NB4 (cell line): ENCODE results near the gene WDFY4.

ENCODE experiments used
- DNase-seq: peaks from one replicate; pipeline ENCODE4 v3.0.0; 2010; ENCODE audit warnings: low read depth
- H3K4me3 ChIP-seq: one replicate; pipeline ENCODE4 v1.5.1; 2011; ENCODE audit warnings: mild to moderate bottlenecking, low read depth, low read length, moderate library complexity
- MYC ChIP-seq: IDR thresholded peaks from 2 replicates; pipeline ENCODE4 v1.6.1; 2011; ENCODE audit warnings: low read depth, low read length
- POLR2A ChIP-seq: IDR thresholded peaks from 2 replicates; pipeline ENCODE4 v1.6.1; 2011; ENCODE audit warnings: mild to moderate bottlenecking; ENCODE audit not compliant: insufficient read length; ENCODE audit errors: extremely low read depth
- TF ChIP-seq, protein P1 (sequence below): IDR thresholded peaks from one replicate; pipeline ENCODE4 v1.5.1; 2012; ENCODE audit warnings: low read depth, low read length
- TF ChIP-seq, protein P2 (sequence below): IDR thresholded peaks from 2 replicates; pipeline ENCODE4 v1.6.1; 2011; ENCODE audit warnings: low read depth, low read length

The WDFY4 gene

DNA sequence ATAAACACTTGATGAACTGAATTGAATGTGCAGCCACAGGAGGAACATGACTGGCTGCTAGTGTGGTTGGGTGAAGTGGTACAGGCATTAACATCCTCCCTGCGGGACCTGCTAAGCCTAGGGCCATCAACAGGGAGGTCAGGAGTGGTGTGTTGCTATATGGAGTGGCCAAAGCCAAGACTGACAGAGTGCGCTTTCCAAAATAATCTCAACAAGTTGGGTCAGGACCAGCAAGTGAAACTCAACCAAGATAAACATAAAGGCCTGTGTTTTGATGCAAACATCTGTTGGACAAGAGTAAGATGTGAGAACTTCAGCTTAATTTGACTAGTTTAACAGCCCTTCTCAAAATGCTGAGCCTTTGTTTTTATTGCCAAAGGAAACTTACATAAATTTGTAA lies 97.7 kb downstream of the WDFY4 start:
- TF ChIP-seq, protein P1, sequence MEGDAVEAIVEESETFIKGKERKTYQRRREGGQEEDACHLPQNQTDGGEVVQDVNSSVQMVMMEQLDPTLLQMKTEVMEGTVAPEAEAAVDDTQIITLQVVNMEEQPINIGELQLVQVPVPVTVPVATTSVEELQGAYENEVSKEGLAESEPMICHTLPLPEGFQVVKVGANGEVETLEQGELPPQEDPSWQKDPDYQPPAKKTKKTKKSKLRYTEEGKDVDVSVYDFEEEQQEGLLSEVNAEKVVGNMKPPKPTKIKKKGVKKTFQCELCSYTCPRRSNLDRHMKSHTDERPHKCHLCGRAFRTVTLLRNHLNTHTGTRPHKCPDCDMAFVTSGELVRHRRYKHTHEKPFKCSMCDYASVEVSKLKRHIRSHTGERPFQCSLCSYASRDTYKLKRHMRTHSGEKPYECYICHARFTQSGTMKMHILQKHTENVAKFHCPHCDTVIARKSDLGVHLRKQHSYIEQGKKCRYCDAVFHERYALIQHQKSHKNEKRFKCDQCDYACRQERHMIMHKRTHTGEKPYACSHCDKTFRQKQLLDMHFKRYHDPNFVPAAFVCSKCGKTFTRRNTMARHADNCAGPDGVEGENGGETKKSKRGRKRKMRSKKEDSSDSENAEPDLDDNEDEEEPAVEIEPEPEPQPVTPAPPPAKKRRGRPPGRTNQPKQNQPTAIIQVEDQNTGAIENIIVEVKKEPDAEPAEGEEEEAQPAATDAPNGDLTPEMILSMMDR = no peak
- TF ChIP-seq MYC (no peak), POLR2A (no peak)
- TF ChIP-seq, protein P2, sequence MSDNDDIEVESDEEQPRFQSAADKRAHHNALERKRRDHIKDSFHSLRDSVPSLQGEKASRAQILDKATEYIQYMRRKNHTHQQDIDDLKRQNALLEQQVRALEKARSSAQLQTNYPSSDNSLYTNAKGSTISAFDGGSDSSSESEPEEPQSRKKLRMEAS = no peak
- no peak for DNase-seq
- H3K4me3 ChIP-seq = no peak overlapping the region

DNA sequence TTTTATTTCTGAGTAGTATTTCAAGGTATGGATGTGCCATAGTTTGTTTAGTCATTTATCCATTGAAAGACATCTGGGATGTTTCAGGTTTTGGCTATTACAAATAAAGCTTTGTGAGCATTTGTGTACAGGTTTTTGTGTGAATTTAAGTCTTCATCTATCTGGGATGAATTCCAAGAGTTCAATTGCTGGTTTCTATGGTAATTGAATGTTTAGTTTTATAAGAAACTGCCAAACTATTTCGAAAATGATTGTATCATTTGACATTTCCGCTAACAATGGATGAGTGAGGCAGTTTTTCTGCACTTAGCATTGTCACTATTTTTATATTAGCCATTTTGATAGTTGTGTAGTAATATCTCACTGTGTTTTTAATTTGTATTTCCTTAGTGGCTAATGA lies 99.4 kb downstream of the WDFY4 start:
- TF ChIP-seq MYC (no peak), POLR2A (no peak)
- TF ChIP-seq, protein P2 = no peak
- TF ChIP-seq, protein P1 = no peak
- no peak overlapping the region for H3K4me3 ChIP-seq
- no peak for DNase-seq

DNA sequence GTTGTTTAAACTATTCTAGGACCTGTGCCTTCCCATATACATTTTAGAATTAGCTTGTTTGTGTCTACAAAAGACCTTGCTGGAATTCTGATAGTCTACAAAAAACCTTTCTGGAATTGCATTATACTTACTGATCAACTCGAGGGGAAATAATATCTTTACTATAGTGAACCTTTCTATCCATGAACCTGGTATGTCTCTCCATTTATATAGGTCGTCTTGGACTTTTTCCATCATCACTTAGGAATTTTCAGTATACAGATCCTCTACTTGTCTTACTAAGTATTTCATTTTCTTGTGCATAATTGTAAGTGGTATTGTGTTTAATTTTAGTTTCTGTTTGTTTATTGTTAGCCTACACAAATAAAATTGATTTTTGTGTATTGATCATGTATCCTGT lies 101.1 kb downstream of the WDFY4 start:
- H3K4me3 ChIP-seq = no peak overlapping the region
- TF ChIP-seq, protein P2 = no peak
- TF ChIP-seq, protein P1 = no peak
- TF ChIP-seq POLR2A (no peak), MYC (no peak)
- DNase-seq = no peak

DNA sequence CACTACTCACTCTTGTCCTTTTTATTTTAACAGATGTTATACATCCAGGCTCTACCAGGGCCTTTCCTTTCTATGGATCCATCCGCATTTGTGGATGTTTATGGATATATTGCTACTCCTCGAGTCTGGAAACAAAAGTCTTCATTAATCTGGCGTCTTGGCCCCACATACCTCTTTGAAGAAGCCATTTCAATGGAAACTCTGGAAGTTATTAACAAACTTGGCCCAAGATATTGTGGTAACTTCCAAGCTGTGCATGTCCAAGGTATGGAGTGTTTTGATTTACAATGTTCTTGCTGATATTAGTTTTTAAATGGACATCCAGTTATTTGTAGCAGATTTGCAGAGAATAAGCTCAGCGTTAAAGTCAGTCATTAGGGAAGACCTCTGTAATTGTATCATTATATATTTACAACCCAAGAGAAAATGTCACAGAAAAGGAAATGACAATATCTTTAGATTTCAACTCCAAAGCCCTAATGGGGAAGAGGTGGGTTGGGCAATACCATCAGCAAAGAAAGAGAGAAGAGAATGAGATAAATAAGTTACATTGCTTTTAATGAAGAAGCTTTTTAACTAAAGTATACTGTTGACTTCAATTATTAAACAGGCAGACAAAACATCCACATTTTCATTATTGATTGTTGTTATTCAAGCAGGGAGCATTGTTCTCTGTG lies 102.1 kb downstream of the WDFY4 start:
- TF ChIP-seq MYC (no peak), POLR2A (no peak)
- TF ChIP-seq, protein P1 = no peak
- TF ChIP-seq, protein P2 = no peak
- DNase-seq = no peak
- no peak overlapping the region for H3K4me3 ChIP-seq

DNA sequence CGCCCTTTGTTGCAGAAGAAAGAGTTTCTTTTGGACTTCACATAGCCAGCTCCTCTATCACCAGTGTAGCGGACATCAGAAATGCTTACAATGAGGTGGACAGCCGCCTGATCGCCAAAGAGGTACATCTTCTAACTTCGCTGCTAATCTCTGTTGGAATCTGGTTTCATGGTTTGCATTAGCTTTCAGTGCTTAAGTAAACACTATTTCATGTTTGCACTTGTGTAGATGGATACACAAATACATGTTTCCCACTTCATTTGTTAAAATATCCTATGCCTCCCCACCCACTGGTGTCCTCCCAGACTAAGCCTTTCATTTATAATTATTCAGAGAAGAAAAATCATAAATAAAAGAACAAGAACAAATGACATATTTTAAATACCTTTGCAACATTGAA lies 103.9 kb downstream of the WDFY4 start:
- no peak for DNase-seq
- H3K4me3 ChIP-seq = no peak overlapping the region

More for the DNA sequence above, 103.9 kb downstream of the WDFY4 start:
- TF ChIP-seq MYC (no peak), POLR2A (no peak)
- TF ChIP-seq, protein P2 = no peak
- TF ChIP-seq, protein P1 = no peak
